IPS DF 6.9 (cell line): Measurements from ENCODE around the gene PCDH12.

Experiments used
- DNase-seq: peaks from one replicate; pipeline ENCODE4 v3.0.0-alpha.2; 2013; ENCODE audit warnings: low read depth, low spot score
- H3K27ac ChIP-seq: one replicate; pipeline ENCODE4 v1.5.1; 2013; ENCODE audit warnings: low read length, control low read depth
- H3K27me3 ChIP-seq: 2 replicates; pipeline ENCODE4 v1.6.1; 2013; ENCODE audit warnings: mild to moderate bottlenecking, low read length; ENCODE audit not compliant: control insufficient read depth, insufficient read depth
- H3K36me3 ChIP-seq: 2 replicates; pipeline ENCODE4 v1.6.1; 2013; ENCODE audit warnings: low read length; ENCODE audit not compliant: control insufficient read depth, insufficient read depth
- H3K4me1 ChIP-seq: 2 replicates; pipeline ENCODE4 v1.6.1; 2013; ENCODE audit warnings: low read length; ENCODE audit not compliant: control insufficient read depth, insufficient read depth
- H3K4me3 ChIP-seq: 2 replicates; pipeline ENCODE4 v1.5.1; 2013; ENCODE audit warnings: mild to moderate bottlenecking, low read length
- H3K9me3 ChIP-seq: 2 replicates; pipeline ENCODE4 v1.6.1; 2013; ENCODE audit warnings: low read length, inconsistent platforms; ENCODE audit not compliant: control insufficient read depth, insufficient read depth
- whole genome bisulfite sequencing: extraction: QIAGEN DNeasy Blood & Tissue Kit; methylation state at CpG from one replicate; pipeline ENCODE4 v1.1.7; 2013; ENCODE audit warnings: mixed read lengths, missing lambda C conversion rate; ENCODE audit not compliant: insufficient read length, insufficient coverage; 5-methylcytosine and 5-hydroxymethylcytosine counted together

The PCDH12 gene

GRCh38 chr5:141909212-141909611 is 48.8 kb downstream of the PCDH12 start:
- H3K36me3 ChIP-seq: no peaks in the 10 kb centered on the region
- H3K4me3 ChIP-seq: no peak overlapping the region
- WGBS: no CpG with 5 or more reads among the region's 4 CpGs
- no peak for DNase-seq
- no peaks in the 10 kb centered on the region for H3K9me3 ChIP-seq
- no peak overlapping the region for H3K27ac ChIP-seq
- H3K27me3 ChIP-seq: no peaks in the 10 kb centered on the region; the same call in 1 of the 2 replicates
- no peaks in the 10 kb centered on the region for H3K4me1 ChIP-seq

GRCh38 chr5:141908796-141909195 is 49.2 kb downstream of the PCDH12 start:
- no peak overlapping the region for H3K27ac ChIP-seq
- no peaks in the 10 kb centered on the region for H3K9me3 ChIP-seq
- no peaks in the 10 kb centered on the region; the same call in 1 of the 2 replicates for H3K27me3 ChIP-seq
- H3K4me1 ChIP-seq: no peaks in the 10 kb centered on the region
- H3K36me3 ChIP-seq: no peaks in the 10 kb centered on the region
- WGBS: no CpG with 5 or more reads among the region's 2 CpGs
- no peak overlapping the region for H3K4me3 ChIP-seq
- no peak for DNase-seq

GRCh38 chr5:141906972-141907371 is 51.0 kb downstream of the PCDH12 start:
- Histone ChIP-seq H3K36me3 (no peaks in the 10 kb centered on the region), H3K27ac (no peak overlapping the region), H3K9me3 (no peaks in the 10 kb centered on the region), H3K4me1 (no peaks in the 10 kb centered on the region), H3K4me3 (no peak overlapping the region), H3K27me3 (no peaks in the 10 kb centered on the region)
- no peak for DNase-seq
- WGBS: no CpG with 5 or more reads among the region's 1 CpG

GRCh38 chr5:141906517-141906916 is 51.5 kb downstream of the PCDH12 start:
- H3K4me3 ChIP-seq: no peak overlapping the region
- H3K9me3 ChIP-seq: no peaks in the 10 kb centered on the region
- WGBS: no CpG with 5 or more reads among the region's 1 CpG
- DNase-seq: no peak
- no peaks in the 10 kb centered on the region for H3K36me3 ChIP-seq
- H3K27me3 ChIP-seq: no peaks in the 10 kb centered on the region
- no peaks in the 10 kb centered on the region for H3K4me1 ChIP-seq
- H3K27ac ChIP-seq: no peak overlapping the region

- H3K9me3 ChIP-seq: no peaks in the 10 kb centered on the region
- no peak for DNase-seq
- H3K4me3 ChIP-seq: no peak overlapping the region
- H3K36me3 ChIP-seq: no peaks in the 10 kb centered on the region
- H3K4me1 ChIP-seq: no peaks in the 10 kb centered on the region
- H3K27me3 ChIP-seq: no peaks in the 10 kb centered on the region
- no CpG with 5 or more reads among the region's 5 CpGs for WGBS
- H3K27ac ChIP-seq: no peak overlapping the region
Observed at GRCh38 chr5:141904551-141904950, 53.5 kb downstream of the PCDH12 start.

- WGBS: no CpG with 5 or more reads among the region's 4 CpGs
- Histone ChIP-seq H3K4me3 (no peak overlapping the region), H3K36me3 (no peaks in the 10 kb centered on the region), H3K27ac (no peak overlapping the region), H3K4me1 (no peaks in the 10 kb centered on the region), H3K9me3 (no peaks in the 10 kb centered on the region), H3K27me3 (no peaks in the 10 kb centered on the region)
- DNase-seq: no peak
Observed at GRCh38 chr5:141903261-141903660, 54.7 kb downstream of the PCDH12 start.

GRCh38 chr5:141902015-141902814 is 55.8 kb downstream of the PCDH12 start:
- no peaks in the 10 kb centered on the region for H3K27me3 ChIP-seq
- no peaks in the 10 kb centered on the region for H3K9me3 ChIP-seq
- no CpG with 5 or more reads among the region's 5 CpGs for WGBS
- no peaks in the 10 kb centered on the region for H3K36me3 ChIP-seq
- H3K4me3 ChIP-seq: no peak overlapping the region
- H3K4me1 ChIP-seq: no peaks in the 10 kb centered on the region
- no peak overlapping the region for H3K27ac ChIP-seq
- no peak for DNase-seq

- WGBS: no CpG with 5 or more reads among the region's 2 CpGs
- DNase-seq: no peak
- Histone ChIP-seq H3K9me3 (no peaks in the 10 kb centered on the region), H3K27me3 (no peaks in the 10 kb centered on the region), H3K36me3 (no peaks in the 10 kb centered on the region), H3K4me3 (no peak overlapping the region), H3K27ac (no peak overlapping the region), H3K4me1 (no peaks in the 10 kb centered on the region)
Observed at GRCh38 chr5:141898448-141899049, 59.5 kb downstream of the PCDH12 start.

GRCh38 chr5:141897425-141897824 is 60.6 kb downstream of the PCDH12 start:
- H3K27ac ChIP-seq: no peak overlapping the region
- WGBS: no CpG with 5 or more reads among the region's 4 CpGs

More at GRCh38 chr5:141897425-141897824, 60.6 kb downstream of the PCDH12 start:
- H3K4me1 ChIP-seq: no peaks in the 10 kb centered on the region
- H3K36me3 ChIP-seq: no peaks in the 10 kb centered on the region
- H3K27me3 ChIP-seq: no peaks in the 10 kb centered on the region
- no peak for DNase-seq
- H3K9me3 ChIP-seq: no peaks in the 10 kb centered on the region
- no peak overlapping the region for H3K4me3 ChIP-seq
